IMR-90 (cell line): Measurements from ENCODE around the gene RPTOR. TPM values are rescaled to one million over a fixed set of nuclear protein-coding genes. Genes with fewer than 3 reads are reported as not detected.

Experiments used
- ATAC-seq: fragments of 200-7000 bp; cut with Tn5 transposase; 2 replicates; pipeline ENCODE4 v1.9.1; 2020; ENCODE audit warnings: low read depth, mild to moderate bottlenecking, moderate library complexity
- BruUV-seq: library from RNA; stranded (reverse); fragments of 400-500 nt; replicated peaks from 2 replicates; lab custom pipeline; 2021; lab: Mats Ljungman, UMichigan
- CTCF ChIA-PET: fragments of 300-600 bp; formaldehyde crosslinking; extraction: SDS; loops from one replicate; lab custom pipeline; 2021; ENCODE audit warnings: antibody characterized with exemption; lab: Yijun Ruan, JAX
- POLR2A ChIA-PET: fragments of 300-600 bp; sonication (Branson Sonifier 250); formaldehyde crosslinking; loops from one replicate; lab custom pipeline; 2022; ENCODE audit warnings: antibody characterized with exemption; ENCODE audit not compliant: unreplicated experiment; lab: Charles Lee
- DNase-seq: peaks from one replicate; pipeline ENCODE4 v3.0.0; 2013
- H2AFZ ChIP-seq: replicated peaks from 2 replicates; pipeline ENCODE3; 2013; ENCODE audit warnings: low read length, mild to moderate bottlenecking; ENCODE audit not compliant: poor library complexity
- H2AK5ac ChIP-seq: 2 replicates; pipeline ENCODE4 v1.6.1; 2013; ENCODE audit warnings: low read depth, low read length, inconsistent platforms
- H2AK9ac ChIP-seq: replicated peaks from 2 replicates; pipeline ENCODE3; 2013; ENCODE audit warnings: mild to moderate bottlenecking, low read depth, low read length, moderate library complexity; ENCODE audit not compliant: poor library complexity
- H2BK120ac ChIP-seq: 2 replicates; pipeline ENCODE4 v1.6.1; 2013; ENCODE audit warnings: low read depth, low read length, inconsistent platforms
- H2BK15ac ChIP-seq: 3 replicates; pipeline ENCODE4 v1.6.1; 2013; ENCODE audit warnings: low read depth, low read length, inconsistent platforms
- H2BK20ac ChIP-seq: 2 replicates; pipeline ENCODE4 v1.6.1; 2013; ENCODE audit warnings: low read depth, mild to moderate bottlenecking, inconsistent platforms, low read length, moderate library complexity
- H2BK5ac ChIP-seq: 2 replicates; pipeline ENCODE4 v1.6.1; 2013; ENCODE audit warnings: mild to moderate bottlenecking, low read depth, low read length, inconsistent platforms; ENCODE audit not compliant: poor library complexity, severe bottlenecking
- H3K14ac ChIP-seq: replicated peaks from 2 replicates; pipeline ENCODE4 v1.6.1; 2013; ENCODE audit warnings: low read depth, low read length, inconsistent platforms
- H3K18ac ChIP-seq: 2 replicates; pipeline ENCODE4 v1.6.1; 2013; ENCODE audit warnings: low read depth, low read length, control low read depth
- H3K23ac ChIP-seq: 2 replicates; pipeline ENCODE4 v1.6.1; 2013; ENCODE audit warnings: low read depth, low read length, inconsistent platforms
- H3K27ac ChIP-seq: 2 replicates; pipeline ENCODE4 v1.5.1; 2013; ENCODE audit warnings: mild to moderate bottlenecking, control low read depth, low read length; ENCODE audit not compliant: insufficient read depth
- H3K27me3 ChIP-seq: 2 replicates; pipeline ENCODE4 v1.6.1; 2013; ENCODE audit warnings: low read length; ENCODE audit not compliant: control insufficient read depth, insufficient read depth
- H3K36me3 ChIP-seq: 2 replicates; pipeline ENCODE4 v1.6.1; 2013; ENCODE audit warnings: low read length, mixed read lengths; ENCODE audit not compliant: control insufficient read depth, insufficient read depth
- H3K4ac ChIP-seq: 2 replicates; pipeline ENCODE4 v1.6.1; 2013; ENCODE audit warnings: low read depth, low read length, inconsistent platforms
- H3K4me1 ChIP-seq: 2 replicates; pipeline ENCODE4 v1.6.1; 2013; ENCODE audit warnings: low read length, mixed read lengths; ENCODE audit not compliant: control insufficient read depth, insufficient read depth
- H3K4me2 ChIP-seq: 2 replicates; pipeline ENCODE4 v1.6.1; 2013; ENCODE audit warnings: low read depth, mild to moderate bottlenecking, control low read depth, low read length, moderate library complexity
- H3K4me3 ChIP-seq: 2 replicates; pipeline ENCODE4 v1.5.1; 2013; ENCODE audit warnings: low read depth, mild to moderate bottlenecking, control low read depth, low read length, moderate library complexity; ENCODE audit not compliant: insufficient read depth
- H3K56ac ChIP-seq: 2 replicates; pipeline ENCODE4 v1.6.1; 2013; ENCODE audit warnings: low read length, inconsistent platforms; ENCODE audit not compliant: insufficient read depth; ENCODE audit errors: extremely low read depth
- H3K79me1 ChIP-seq, 2 experiments: 2 replicates each; pipeline ENCODE4 v1.6.1; 2013; ENCODE audit warnings: low read length in 2 of 2, inconsistent platforms in 1 of 2, low read depth in 1 of 2
- H3K9ac ChIP-seq: 2 replicates; pipeline ENCODE4 v1.6.1; 2013; ENCODE audit warnings: low read depth, low read length, control low read depth
- H3K9me1 ChIP-seq: 2 replicates; pipeline ENCODE4 v1.6.1; 2013; ENCODE audit warnings: low read length, inconsistent platforms; ENCODE audit not compliant: insufficient read depth
- H3K9me3 ChIP-seq: 2 replicates; pipeline ENCODE4 v1.6.1; 2013; ENCODE audit warnings: low read length; ENCODE audit not compliant: control insufficient read depth, insufficient read depth
- H4K20me1 ChIP-seq: 2 replicates; pipeline ENCODE4 v1.6.1; 2013; ENCODE audit warnings: low read length, inconsistent platforms; ENCODE audit not compliant: insufficient read depth
- H4K5ac ChIP-seq: 2 replicates; pipeline ENCODE4 v1.6.1; 2013; ENCODE audit warnings: mild to moderate bottlenecking, low read depth, low read length, control low read depth
- H4K8ac ChIP-seq, 2 experiments: 2 replicates each; pipeline ENCODE4 v1.6.1; 2013; ENCODE audit warnings: low read depth in 2 of 2, low read length in 2 of 2, control low read depth in 1 of 2, inconsistent platforms in 1 of 2
- H4K91ac ChIP-seq: 2 replicates; pipeline ENCODE4 v1.6.1; 2013; ENCODE audit warnings: low read depth, low read length, inconsistent platforms; ENCODE audit not compliant: insufficient read depth
- BHLHE40 ChIP-seq: fragments of 150-350 bp; IDR thresholded peaks from 2 replicates; pipeline ENCODE4 v1.6.1; 2016; ENCODE audit warnings: mild to moderate bottlenecking, low read depth, low read length
- CEBPB ChIP-seq: IDR thresholded peaks from 2 replicates; pipeline ENCODE4 v1.6.1; 2012; ENCODE audit warnings: low read depth, low read length, improper control_type of control experiment
- CHD1 ChIP-seq: IDR thresholded peaks from 2 replicates; pipeline ENCODE4 v1.6.1; 2012; ENCODE audit warnings: low read depth, low read length, improper control_type of control experiment
- FOS ChIP-seq: fragments of 150-350 bp; IDR thresholded peaks from 2 replicates; pipeline ENCODE4 v1.6.1; 2016; ENCODE audit warnings: low read depth, low read length
- MAFK ChIP-seq: IDR thresholded peaks from 2 replicates; pipeline ENCODE4 v1.6.1; 2012; ENCODE audit warnings: low read depth, low read length, improper control_type of control experiment
- MAZ ChIP-seq: IDR thresholded peaks from 2 replicates; pipeline ENCODE4 v1.6.1; 2012; ENCODE audit warnings: low read depth, mild to moderate bottlenecking, low read length, improper control_type of control experiment, moderate library complexity, borderline replicate concordance
- MXI1 ChIP-seq: IDR thresholded peaks from 2 replicates; pipeline ENCODE4 v1.6.1; 2012; ENCODE audit warnings: low read depth, mild to moderate bottlenecking, low read length, moderate library complexity, borderline replicate concordance
- NFE2L2 ChIP-seq: fragments of 150-350 bp; IDR thresholded peaks from 2 replicates; pipeline ENCODE4 v1.6.1; 2016; ENCODE audit warnings: low read depth, mild to moderate bottlenecking, low read length
- POLR2A ChIP-seq: IDR thresholded peaks from 2 replicates; pipeline ENCODE4 v1.6.1; 2012; ENCODE audit warnings: mild to moderate bottlenecking, low read depth, low read length
- RAD21 ChIP-seq: IDR thresholded peaks from 2 replicates; pipeline ENCODE4 v1.6.1; 2012; ENCODE audit warnings: low read length, improper control_type of control experiment
- RCOR1 ChIP-seq: IDR thresholded peaks from 2 replicates; pipeline ENCODE4 v1.6.1; 2012; ENCODE audit warnings: mild to moderate bottlenecking, low read length, improper control_type of control experiment; ENCODE audit not compliant: insufficient replicate concordance
- RFX5 ChIP-seq: IDR thresholded peaks from 2 replicates; pipeline ENCODE4 v1.8.0; 2012; ENCODE audit warnings: low read depth, mild to moderate bottlenecking, low read length, moderate library complexity
- SMC3 ChIP-seq: fragments of 150-350 bp; IDR thresholded peaks from 2 replicates; pipeline ENCODE4 v1.6.1; 2016; ENCODE audit warnings: low read depth, mild to moderate bottlenecking, antibody characterized with exemption, low read length, moderate library complexity
- WGBS, 2 experiments: methylation state at CpG; one replicate each; pipeline versions ENCODE4 v1.1.5 to v1.1.7; 2013; ENCODE audit warnings: missing lambda C conversion rate in 2 of 2; ENCODE audit not compliant: insufficient read length in 1 of 2; ENCODE audit errors: extremely low coverage in 2 of 2; 5-methylcytosine and 5-hydroxymethylcytosine counted together
- dilution Hi-C: fragments of 300-500 bp; cut with HindIII; formaldehyde crosslinking; loops from one replicate; pipeline ENCODE4 v1.14.3; 2018; ENCODE audit warnings: low sequenced_read_pairs; ENCODE audit not compliant: unreplicated experiment
- in situ Hi-C: fragments of 300-500 bp; cut with MboI; formaldehyde crosslinking; loops from 3 replicates; pipeline ENCODE4 v1.14.3; 2019; ENCODE audit warnings: low sequenced_read_pairs, inconsistent platforms, mixed read lengths
- intact Hi-C: fragments of 100-400 bp; cut with micrococcal nuclease; formaldehyde crosslinking; loops from 2 replicates; pipeline ENCODE4 v1.10.0; 2022
- polyA plus RNA-seq, 3 experiments: library from polyadenylated mRNA; depleted of rRNA; stranded (reverse); fragments of >200 nt; gene quantifications; 2 replicates each; pipeline ENCODE4 v1.2.3, GENCODE V29; 2012; ENCODE audit warnings: low replicate concordance in 1 of 3
- total RNA-seq: library from RNA; depleted of rRNA; stranded (reverse); fragments of >200 nt; gene quantifications from 2 replicates; pipeline ENCODE4 v1.2.3, GENCODE V29; 2012
- TF ChIP-seq, protein P1 (sequence below): conservative IDR thresholded peaks from 2 replicates; pipeline ENCODE4 v1.5.1; 2012; ENCODE audit warnings: mild to moderate bottlenecking, low read depth, low read length, improper control_type of control experiment
- TF ChIP-seq, protein P2 (sequence below): fragments of 150-350 bp; IDR thresholded peaks from 2 replicates; pipeline ENCODE4 v1.6.1; 2016; ENCODE audit warnings: low read depth, mild to moderate bottlenecking, low read length, moderate library complexity, borderline replicate concordance
- TF ChIP-seq, protein P3 (sequence below): fragments of 150-350 bp; IDR thresholded peaks from 2 replicates; pipeline ENCODE4 v1.6.1; 2017; ENCODE audit warnings: mild to moderate bottlenecking, antibody characterized with exemption, low read length, low read depth

Gene RPTOR
- total and polyA plus RNA-seq, 2 of the 4 experiments (the other 2 are of a cell fraction), result 10.8 to 14.7 TPM

DNA sequence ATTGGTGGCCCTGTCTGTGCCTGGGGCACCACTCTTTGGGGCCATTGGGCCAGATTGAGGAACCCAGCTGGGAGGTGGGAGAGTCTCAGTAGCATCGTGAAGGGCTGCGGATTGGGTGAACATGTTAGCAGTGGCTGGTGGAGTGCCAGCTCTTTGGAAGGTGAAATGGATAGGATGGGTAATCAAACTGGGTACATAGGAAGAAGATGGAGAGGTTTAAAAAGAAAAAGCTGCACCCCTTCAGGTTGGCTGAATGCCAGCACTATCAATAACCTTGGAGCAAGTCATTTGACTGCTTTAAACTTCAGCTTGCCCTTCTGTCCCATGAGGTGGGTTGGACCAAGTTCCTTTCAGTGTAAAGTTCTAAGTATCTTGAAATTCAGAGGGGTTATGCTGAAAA lies 95.0 kb downstream of the RPTOR start:
- Histone ChIP-seq H3K4ac (no peak overlapping the region), H3K9me3 (no peaks in the 10 kb centered on the region), H4K20me1 (peaks cover 6% of the 10 kb centered on the region; the same call in 1 of the 2 replicates), H3K9ac (no peak overlapping the region), H2BK5ac (no peak overlapping the region), H3K79me1 (peaks cover 45 to 74% of the 10 kb centered on the region in 2 experiments), H3K18ac (no peak overlapping the region), H3K9me1 (peaks cover 9% of the 10 kb centered on the region), H4K8ac (no peak overlapping the region), H3K36me3 (no peaks in the 10 kb centered on the region; the same call in 1 of the 2 replicates), H3K4me1 (peaks cover under 1% of the 10 kb centered on the region; the same call in 1 of the 2 replicates), H2BK20ac (no peak overlapping the region), H3K27me3 (no peaks in the 10 kb centered on the region), H3K27ac (no peak overlapping the region), H4K91ac (no peak overlapping the region), H3K4me3 (no peak overlapping the region), H2AFZ (no peak overlapping the region), H4K5ac (no peak overlapping the region), H2BK15ac (no peak overlapping the region), H2BK120ac (no peak overlapping the region), H3K56ac (no peak overlapping the region), H3K23ac (no peak overlapping the region), H2AK9ac (no peak overlapping the region), H3K14ac (no peak overlapping the region), H2AK5ac (no peak overlapping the region), H3K4me2 (no peak overlapping the region)
- no peak for TF ChIP-seq CHD1
- no peak for TF ChIP-seq POLR2A
- no peak for TF ChIP-seq BHLHE40
- TF ChIP-seq NFE2L2, result no peak
- no peak for TF ChIP-seq SMC3
- no peak for TF ChIP-seq MXI1
- TF ChIP-seq, protein P1, sequence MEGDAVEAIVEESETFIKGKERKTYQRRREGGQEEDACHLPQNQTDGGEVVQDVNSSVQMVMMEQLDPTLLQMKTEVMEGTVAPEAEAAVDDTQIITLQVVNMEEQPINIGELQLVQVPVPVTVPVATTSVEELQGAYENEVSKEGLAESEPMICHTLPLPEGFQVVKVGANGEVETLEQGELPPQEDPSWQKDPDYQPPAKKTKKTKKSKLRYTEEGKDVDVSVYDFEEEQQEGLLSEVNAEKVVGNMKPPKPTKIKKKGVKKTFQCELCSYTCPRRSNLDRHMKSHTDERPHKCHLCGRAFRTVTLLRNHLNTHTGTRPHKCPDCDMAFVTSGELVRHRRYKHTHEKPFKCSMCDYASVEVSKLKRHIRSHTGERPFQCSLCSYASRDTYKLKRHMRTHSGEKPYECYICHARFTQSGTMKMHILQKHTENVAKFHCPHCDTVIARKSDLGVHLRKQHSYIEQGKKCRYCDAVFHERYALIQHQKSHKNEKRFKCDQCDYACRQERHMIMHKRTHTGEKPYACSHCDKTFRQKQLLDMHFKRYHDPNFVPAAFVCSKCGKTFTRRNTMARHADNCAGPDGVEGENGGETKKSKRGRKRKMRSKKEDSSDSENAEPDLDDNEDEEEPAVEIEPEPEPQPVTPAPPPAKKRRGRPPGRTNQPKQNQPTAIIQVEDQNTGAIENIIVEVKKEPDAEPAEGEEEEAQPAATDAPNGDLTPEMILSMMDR, result no peak
- TF ChIP-seq CEBPB, result no peak
- TF ChIP-seq RFX5, result no peak
- TF ChIP-seq MAFK, result no peak
- TF ChIP-seq, protein P2, sequence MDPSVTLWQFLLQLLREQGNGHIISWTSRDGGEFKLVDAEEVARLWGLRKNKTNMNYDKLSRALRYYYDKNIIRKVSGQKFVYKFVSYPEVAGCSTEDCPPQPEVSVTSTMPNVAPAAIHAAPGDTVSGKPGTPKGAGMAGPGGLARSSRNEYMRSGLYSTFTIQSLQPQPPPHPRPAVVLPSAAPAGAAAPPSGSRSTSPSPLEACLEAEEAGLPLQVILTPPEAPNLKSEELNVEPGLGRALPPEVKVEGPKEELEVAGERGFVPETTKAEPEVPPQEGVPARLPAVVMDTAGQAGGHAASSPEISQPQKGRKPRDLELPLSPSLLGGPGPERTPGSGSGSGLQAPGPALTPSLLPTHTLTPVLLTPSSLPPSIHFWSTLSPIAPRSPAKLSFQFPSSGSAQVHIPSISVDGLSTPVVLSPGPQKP, result no peak
- no peak for TF ChIP-seq MAZ
- TF ChIP-seq FOS, result no peak
- no peak for TF ChIP-seq RCOR1
- TF ChIP-seq, protein P3, sequence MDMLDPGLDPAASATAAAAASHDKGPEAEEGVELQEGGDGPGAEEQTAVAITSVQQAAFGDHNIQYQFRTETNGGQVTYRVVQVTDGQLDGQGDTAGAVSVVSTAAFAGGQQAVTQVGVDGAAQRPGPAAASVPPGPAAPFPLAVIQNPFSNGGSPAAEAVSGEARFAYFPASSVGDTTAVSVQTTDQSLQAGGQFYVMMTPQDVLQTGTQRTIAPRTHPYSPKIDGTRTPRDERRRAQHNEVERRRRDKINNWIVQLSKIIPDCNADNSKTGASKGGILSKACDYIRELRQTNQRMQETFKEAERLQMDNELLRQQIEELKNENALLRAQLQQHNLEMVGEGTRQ, result no peak
- no peak for TF ChIP-seq RAD21
- no CpG with 5 or more reads among the region's 2 CpGs for WGBS, 2 experiments
- intact Hi-C loops, result no loop called here
- in situ Hi-C loops, result no loop called here
- DNase-seq, result no peak
- ChIA-PET CTCF (no interaction called here), POLR2A (no interaction called here)
- no peak for ATAC-seq
- no TSS peak for BruUV-seq
- dilution Hi-C loops, result no loop called here
